SW 1271 (cell line): ENCODE results near the gene PSMB10.

Experiments
- DNase-seq, 2 experiments: peaks; one replicate each; lab custom pipeline; 2025; lab: John Stamatoyannopoulos, UW

PSMB10 gene

GRCh38 chr16:67963662-67964321, 27.1 kb upstream of the PSMB10 start:
- no peak for DNase-seq

GRCh38 chr16:67963292-67963661, 26.6 kb upstream of the PSMB10 start:
- DNase-seq = no peak

DNA sequence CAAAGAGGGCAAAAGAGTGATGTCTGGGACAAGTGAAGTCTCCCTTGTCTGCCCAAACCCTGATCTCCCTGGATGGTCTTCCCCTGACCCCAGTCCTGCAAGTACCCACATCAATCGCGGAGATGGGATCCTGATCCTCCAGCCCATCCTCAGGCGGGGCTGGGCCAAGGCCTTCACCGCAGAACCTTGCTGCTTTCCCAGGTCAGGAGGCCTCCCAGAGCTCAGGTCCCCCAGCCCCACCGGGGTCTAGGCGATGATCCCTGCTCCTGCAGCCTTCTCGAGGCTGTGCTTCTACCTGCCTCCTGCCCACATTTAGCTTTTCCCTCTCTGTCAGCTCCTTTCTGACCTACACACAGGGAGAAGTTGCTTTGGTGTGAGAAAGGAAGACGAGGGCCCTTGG, 25.5 kb upstream of the PSMB10 start:
- DNase-seq = no peak

DNA sequence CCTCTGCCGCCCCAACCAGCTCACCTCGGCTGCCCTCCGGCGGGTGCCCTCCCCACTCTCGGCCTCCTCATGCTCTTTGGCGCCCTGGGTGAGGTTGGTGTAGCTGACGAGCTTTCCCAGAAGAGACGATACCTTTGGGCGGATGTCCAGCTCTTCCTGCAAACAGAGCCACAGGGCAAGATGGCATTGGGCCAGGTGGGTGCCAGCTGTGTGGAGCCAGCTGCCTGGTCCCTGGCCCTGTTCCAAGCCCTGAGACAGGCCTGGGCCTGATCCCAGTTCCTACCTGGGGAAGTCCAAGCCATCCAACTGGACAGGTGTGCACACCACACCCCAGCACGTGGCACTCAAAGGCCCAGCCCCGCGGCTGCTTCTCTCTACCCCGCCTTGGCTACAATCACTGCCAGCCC, 24.9 kb upstream of the PSMB10 start:
- DNase-seq = no peak

GRCh38 chr16:67959536-67960329, 23.1 kb upstream of the PSMB10 start:
- DNase-seq = peak in 1 of 2 experiments; percentile 34

GRCh38 chr16:67957622-67958021, 21.0 kb upstream of the PSMB10 start:
- DNase-seq = no peak

DNA sequence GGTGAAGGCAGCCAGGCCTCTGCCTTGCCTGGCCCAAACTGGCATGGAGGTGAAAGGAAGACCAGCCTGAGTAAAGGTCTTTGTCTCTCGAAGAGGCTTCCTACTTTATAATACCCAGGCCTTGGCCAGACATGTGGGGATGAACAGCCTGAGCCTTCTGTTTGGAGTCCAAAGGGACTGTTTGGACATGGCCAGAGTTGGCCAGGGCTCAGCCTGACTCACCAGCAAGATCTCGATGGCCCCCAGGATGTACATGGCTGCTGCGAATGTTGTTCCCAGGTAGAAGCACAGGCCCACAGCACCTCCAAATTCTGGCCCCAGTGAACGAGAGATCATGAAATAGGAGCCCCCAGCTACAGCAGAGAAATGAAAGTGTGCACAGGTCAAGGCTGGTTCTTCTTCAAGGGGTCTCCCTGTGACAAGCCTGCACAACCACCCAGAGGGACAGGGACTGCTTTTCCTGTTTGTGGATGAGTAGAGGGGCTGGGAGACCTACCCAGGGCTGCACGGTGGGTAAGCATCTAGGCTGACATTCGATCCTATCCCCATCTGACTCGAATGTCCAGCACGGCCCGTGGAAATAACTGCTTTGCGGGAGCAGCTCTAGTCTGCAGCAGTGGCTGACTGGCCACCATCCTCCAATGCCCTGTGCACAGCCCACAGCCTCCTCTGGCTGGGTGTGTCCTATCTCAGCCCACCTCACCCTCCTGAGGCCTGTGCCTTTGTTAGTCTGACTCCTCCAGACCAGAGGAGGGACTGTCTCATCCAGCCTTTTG, 18.0 kb upstream of the PSMB10 start:
- no peak for DNase-seq

- no peak for DNase-seq
Measured at GRCh38 chr16:67953641-67954375, 17.2 kb upstream of the PSMB10 start.

DNA sequence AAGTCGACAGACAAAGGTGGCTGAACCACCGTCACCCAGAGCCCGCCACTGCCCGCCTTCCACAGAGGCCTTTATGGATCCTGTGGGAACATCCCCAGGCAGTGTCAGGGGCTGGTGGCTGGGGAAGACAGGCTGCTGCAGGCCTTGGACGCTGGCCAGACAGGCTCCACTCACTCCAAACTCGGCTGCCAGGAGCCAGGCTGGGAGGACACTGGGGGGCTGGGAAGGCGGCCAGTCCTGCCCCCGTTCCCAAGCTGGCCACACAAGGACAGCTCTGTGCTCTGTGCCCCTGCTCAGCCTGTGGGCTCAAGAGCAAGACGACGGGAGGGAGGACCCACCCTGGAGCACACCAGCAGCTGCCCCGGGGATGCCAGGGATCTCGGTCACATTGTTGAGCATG, 14.8 kb upstream of the PSMB10 start:
- DNase-seq = no peak

GRCh38 chr16:67950335-67950843, 13.7 kb upstream of the PSMB10 start:
- DNase-seq = no peak

GRCh38 chr16:67949645-67950044, 13.0 kb upstream of the PSMB10 start:
- DNase-seq = no peak

DNA sequence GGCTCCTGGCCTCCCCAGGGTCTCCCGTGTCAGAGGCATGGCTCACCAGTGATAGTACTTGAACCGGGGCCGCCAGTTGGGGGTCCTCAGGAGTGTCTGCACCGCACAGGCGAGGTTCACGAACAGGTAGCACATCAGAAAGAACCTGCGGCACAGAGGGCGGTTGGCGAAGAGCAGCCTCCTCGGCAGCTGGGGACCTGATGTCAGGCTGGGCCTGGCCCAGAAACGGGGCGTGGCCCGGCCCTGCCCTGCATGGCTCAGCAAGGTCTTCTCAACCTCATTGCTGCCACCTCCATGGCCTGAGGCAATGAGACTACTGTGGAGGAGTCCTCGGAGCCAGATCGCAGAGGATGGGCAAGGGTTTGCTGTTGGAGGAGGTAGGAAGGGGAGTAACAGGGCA, 11.4 kb upstream of the PSMB10 start:
- no peak for DNase-seq

- no peak for DNase-seq
Measured at GRCh38 chr16:67946966-67947558, 10.4 kb upstream of the PSMB10 start.

DNA sequence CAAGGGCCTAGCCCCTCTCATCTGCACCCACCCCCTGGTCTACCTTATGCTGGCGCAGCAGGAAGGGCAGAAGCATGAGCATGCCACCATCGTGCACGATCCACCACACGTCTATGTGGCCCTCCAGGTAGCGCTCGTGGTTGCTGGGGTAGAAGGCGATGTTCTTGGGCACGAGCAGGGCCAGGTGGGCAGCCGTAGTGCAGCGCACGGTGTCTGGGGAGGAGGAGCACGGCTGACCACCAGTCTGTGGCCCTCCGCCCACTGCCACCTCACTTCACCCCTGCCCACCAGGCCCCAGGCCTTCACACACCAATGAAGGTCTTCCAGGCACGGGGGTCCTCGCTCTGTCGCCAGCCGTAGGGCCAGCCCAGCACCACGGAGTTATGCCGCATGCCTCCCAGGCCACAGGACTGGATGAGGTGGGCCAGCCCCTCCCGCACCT, 9.5 kb upstream of the PSMB10 start:
- DNase-seq = no peak

DNA sequence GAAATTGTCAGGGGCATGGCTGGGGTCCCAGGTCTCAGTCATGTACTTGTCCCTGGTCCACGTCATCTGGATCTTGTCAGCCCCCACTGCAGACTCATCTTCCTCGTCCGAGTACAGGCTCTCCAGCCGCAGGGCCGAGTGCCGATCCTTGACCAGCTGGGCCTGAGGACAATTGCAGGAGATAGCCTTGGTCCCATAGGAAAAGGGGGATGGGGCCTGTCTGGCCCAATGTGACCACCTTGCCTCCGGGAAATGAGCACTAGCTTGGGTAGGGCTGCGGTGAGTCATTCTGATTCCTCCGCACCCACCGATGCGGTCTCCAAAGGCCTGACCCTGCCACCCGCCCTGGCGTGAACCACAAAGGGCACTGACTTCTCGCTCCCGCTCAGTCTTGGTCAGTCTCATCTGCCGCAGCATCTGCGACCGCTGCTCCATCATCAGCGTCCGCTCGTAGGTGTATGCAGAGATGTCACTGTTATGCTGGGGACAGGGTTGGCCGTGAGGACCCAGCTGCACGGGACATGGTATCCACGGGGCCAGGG, 8.8 kb upstream of the PSMB10 start:
- no peak for DNase-seq

GRCh38 chr16:67944690-67945391, 8.2 kb upstream of the PSMB10 start:
- DNase-seq = no peak

GRCh38 chr16:67943619-67944504, 7.2 kb upstream of the PSMB10 start, which contains the start of gene LCAT:
LCAT (minus strand) TSS chr16:67944120; CDS start chr16:67944101, 19 bp downstream.
- DNase-seq = no peak

- DNase-seq = no peak
Measured at GRCh38 chr16:67943256-67943618, 6.6 kb upstream of the PSMB10 start.

DNA sequence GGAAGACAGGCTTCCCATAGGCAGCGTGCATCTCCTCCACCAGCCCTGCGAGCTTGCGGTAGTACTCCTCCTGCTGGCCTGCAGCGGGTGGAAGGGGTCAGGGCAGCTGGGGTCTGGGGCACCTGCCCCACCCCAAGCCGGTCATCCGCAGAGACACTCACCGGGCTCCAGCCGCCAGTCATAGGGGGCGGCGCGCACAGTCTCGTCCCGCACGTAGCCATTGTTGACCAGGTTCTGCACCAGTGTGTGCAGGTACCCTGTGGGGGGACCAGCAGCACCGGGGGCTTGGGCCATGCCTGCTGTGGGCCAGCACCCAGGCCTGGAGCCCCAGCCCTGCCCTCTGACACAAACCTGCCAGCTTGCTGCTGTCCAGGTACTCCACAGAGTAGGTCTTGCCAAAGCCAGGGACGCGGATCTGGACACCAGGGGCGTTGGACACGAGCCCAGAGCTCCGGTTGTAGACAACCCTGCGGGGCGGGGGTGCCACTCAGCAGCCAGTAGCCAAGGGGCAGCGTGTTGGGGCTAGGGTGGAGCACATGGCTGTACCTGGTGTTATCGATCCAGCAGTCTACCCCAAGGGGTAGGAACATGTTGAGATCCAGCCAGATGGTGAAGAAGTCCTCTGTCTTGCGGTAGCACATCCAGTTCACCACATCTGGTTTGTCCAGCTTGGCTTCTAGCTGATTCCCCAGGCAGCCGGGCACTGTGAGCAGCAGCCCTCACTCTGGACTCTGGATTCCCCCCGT, 6.0 kb upstream of the PSMB10 start:
- DNase-seq = no peak
